HCT116 (cell line): ENCODE measurements around the gene KCNJ18. TPM values are rescaled to one million over a fixed set of nuclear protein-coding genes. Genes with fewer than 3 reads are reported as not detected.

Experiments
- ATAC-seq: fragments of 200-7000 bp; cut with Tn5 transposase; 2 replicates; pipeline ENCODE4 v1.9.1; 2020; ENCODE audit warnings: mild to moderate bottlenecking, moderate library complexity
- BruUV-seq: library from RNA; stranded (reverse); fragments of 400-500 nt; replicated peaks from 2 replicates; lab custom pipeline; 2021; lab: Mats Ljungman, UMichigan
- CTCF ChIA-PET: fragments of 300-600 bp; sonication (Branson Sonifier 250); formaldehyde crosslinking; loops from one replicate; lab custom pipeline; 2021; ENCODE audit warnings: antibody characterized with exemption; lab: Charles Lee
- POLR2A ChIA-PET: fragments of 300-600, 350-600 bp; sonication (Branson Sonifier 250); formaldehyde crosslinking; loops from one replicate; lab custom pipeline; 2021; ENCODE audit warnings: antibody characterized with exemption; lab: Charles Lee
- RAD21 ChIA-PET, 2 experiments: fragments of 300-600 bp; sonication (Branson Sonifier 250); formaldehyde crosslinking; loops; one replicate each; lab custom pipeline; 2023; ENCODE audit warnings: low total read pairs in 2 of 2; ENCODE audit not compliant: uncharacterized antibody in 2 of 2, unreplicated experiment in 2 of 2, low non-redundant PET in 1 of 2; lab: Charles Lee
- DNase-seq: peaks from one replicate; pipeline ENCODE4 v3.0.0-alpha.2; 2010; ENCODE audit warnings: low read depth, low spot score
- H2AFZ ChIP-seq: fragments of 200-600 bp; shearing (Covaris generic), sonication (generic); 2 replicates; pipeline ENCODE4 v1.6.1; 2017; ENCODE audit warnings: low read depth, mixed run types, mixed read lengths, antibody characterized with exemption, low read length; ENCODE audit not compliant: poor library complexity, severe bottlenecking
- H3K27ac ChIP-seq: 2 replicates; pipeline ENCODE4 v1.5.1; 2012; ENCODE audit warnings: low read depth, low read length
- H3K27me3 ChIP-seq: fragments of 200-600 bp; sonication (generic); 2 replicates; pipeline ENCODE4 v1.6.1; 2016; ENCODE audit warnings: mixed run types, low read length, mixed read lengths; ENCODE audit not compliant: insufficient read depth
- H3K36me3 ChIP-seq, 2 experiments: fragments of 200-500 bp in 1 of 2; fragments of 200-600 bp in 1 of 2; sonication (Bioruptor generic) in 1 of 2; sonication (generic) in 1 of 2; 2 replicates each; pipeline versions ENCODE4 v1.5.1 to v1.6.1; 2014 to 2016; ENCODE audit warnings: low read length in 2 of 2, inconsistent platforms in 1 of 2, mixed read lengths in 1 of 2, mixed run types in 1 of 2; ENCODE audit not compliant: insufficient read depth in 2 of 2, control insufficient read depth in 1 of 2
- H3K4me1 ChIP-seq, 2 experiments: fragments of 200-600 bp in 1 of 2; sonication (generic) in 1 of 2; 2 replicates each; pipeline versions ENCODE4 v1.5.1 to v1.6.1; 2012 to 2017; ENCODE audit warnings: low read length in 2 of 2, inconsistent platforms in 1 of 2, mild to moderate bottlenecking in 1 of 2, mixed read lengths in 1 of 2, mixed run types in 1 of 2, moderate library complexity in 1 of 2; ENCODE audit not compliant: insufficient read depth in 2 of 2, control insufficient read depth in 1 of 2
- H3K4me2 ChIP-seq: fragments of 200-600 bp; sonication (generic); 2 replicates; pipeline ENCODE4 v1.6.1; 2017; ENCODE audit warnings: mixed run types, low read length, mixed read lengths
- H3K4me3 ChIP-seq, 2 experiments: fragments of 200-600 bp in 1 of 2; sonication (generic) in 1 of 2; replicated peaks in 1 of 2; 2 replicates each; pipeline ENCODE4 v1.5.1; 2011 to 2016; ENCODE audit warnings: low read length in 2 of 2, control low read depth in 1 of 2, low read depth in 1 of 2, mild to moderate bottlenecking in 1 of 2, mixed read lengths in 1 of 2, mixed run types in 1 of 2
- H3K79me2 ChIP-seq: fragments of 200-600 bp; sonication (generic); 2 replicates; pipeline ENCODE4 v1.6.1; 2017; ENCODE audit warnings: mild to moderate bottlenecking, mixed run types, low read length, moderate library complexity, mixed read lengths; ENCODE audit not compliant: insufficient read depth
- H3K9ac ChIP-seq: fragments of 200-600 bp; sonication (generic); 2 replicates; pipeline ENCODE4 v1.6.1; 2016; ENCODE audit warnings: low read length, mixed read lengths
- H3K9me2 ChIP-seq: fragments of 200-600 bp; sonication (generic), shearing (Covaris generic); 2 replicates; pipeline ENCODE4 v1.6.1; 2017; ENCODE audit warnings: mixed run types, mild to moderate bottlenecking, moderate library complexity; ENCODE audit not compliant: insufficient read depth
- H3K9me3 ChIP-seq, 2 experiments: fragments of 200-500 bp in 1 of 2; fragments of 200-600 bp in 1 of 2; sonication (Bioruptor generic) in 1 of 2; sonication (generic) in 1 of 2; 2 replicates each; pipeline ENCODE4 v1.6.1; 2014 to 2017; ENCODE audit warnings: low read length in 2 of 2, mixed read lengths in 2 of 2, inconsistent platforms in 1 of 2, low read depth in 1 of 2, mild to moderate bottlenecking in 1 of 2, mixed run types in 1 of 2, moderate library complexity in 1 of 2; ENCODE audit not compliant: control insufficient read depth in 1 of 2, insufficient read depth in 1 of 2
- H4K20me1 ChIP-seq: fragments of 200-600 bp; sonication (generic), shearing (Covaris generic); 2 replicates; pipeline ENCODE4 v1.6.1; 2017; ENCODE audit warnings: mixed run types, mild to moderate bottlenecking, moderate library complexity; ENCODE audit not compliant: insufficient read depth
- CBX3 ChIP-seq: IDR thresholded peaks from 2 replicates; pipeline ENCODE4 v1.6.1; 2012; ENCODE audit warnings: low read depth
- CEBPB ChIP-seq: IDR thresholded peaks from 2 replicates; pipeline ENCODE4 v1.6.1; 2012; ENCODE audit warnings: low read depth
- CTCF ChIP-seq, 3 experiments: fragments of 200-600 bp in 1 of 3; sonication (generic) in 1 of 3; IDR thresholded peaks in 2 of 3; conservative IDR thresholded peaks in 1 of 3; 2 replicates each; pipeline ENCODE4 v1.5.1; 2012 to 2017; ENCODE audit warnings: low read depth in 2 of 3, low read length in 2 of 3, antibody characterized with exemption in 1 of 3, borderline replicate concordance in 1 of 3, control low read depth in 1 of 3, mild to moderate bottlenecking in 1 of 3, mixed read lengths in 1 of 3, mixed run types in 1 of 3, moderate library complexity in 1 of 3; ENCODE audit not compliant: insufficient read depth in 1 of 3
- ELF1 ChIP-seq: IDR thresholded peaks from 2 replicates; pipeline ENCODE4 v1.6.1; 2012; ENCODE audit warnings: low read depth, borderline replicate concordance
- EZH2 ChIP-seq: fragments of 200-600 bp; sonication (generic); IDR thresholded peaks from 2 replicates; pipeline ENCODE4 v1.6.1; 2017; ENCODE audit warnings: antibody characterized with exemption, mixed run types
- EZH2phosphoT487 ChIP-seq: fragments of 200-600 bp; IDR thresholded peaks from 2 replicates; pipeline ENCODE4 v1.6.1; 2018; ENCODE audit warnings: antibody characterized with exemption, borderline replicate concordance
- FOSL1 ChIP-seq: IDR thresholded peaks from 2 replicates; pipeline ENCODE4 v1.6.1; 2012; ENCODE audit warnings: low read depth
- MAX ChIP-seq: IDR thresholded peaks from 2 replicates; pipeline ENCODE4 v1.6.1; 2012
- POLR2AphosphoS5 ChIP-seq: IDR thresholded peaks from 2 replicates; pipeline ENCODE4 v1.6.1; 2011; ENCODE audit warnings: mild to moderate bottlenecking, low read depth, low read length, moderate library complexity
- RAD21 ChIP-seq: IDR thresholded peaks from 2 replicates; pipeline ENCODE4 v1.6.1; 2012; ENCODE audit warnings: low read depth, mild to moderate bottlenecking
- REST ChIP-seq: IDR thresholded peaks from 2 replicates; pipeline ENCODE4 v1.6.1; 2012; ENCODE audit warnings: low read depth
- SP1 ChIP-seq: IDR thresholded peaks from 2 replicates; pipeline ENCODE4 v1.6.1; 2012; ENCODE audit warnings: low read depth
- SRF ChIP-seq: IDR thresholded peaks from 2 replicates; pipeline ENCODE4 v1.6.1; 2012; ENCODE audit warnings: low read depth
- YY1 ChIP-seq: IDR thresholded peaks from 2 replicates; pipeline ENCODE4 v1.6.1; 2011; ENCODE audit warnings: low read length, low read depth, moderate library complexity, mild to moderate bottlenecking; ENCODE audit not compliant: insufficient replicate concordance; ENCODE audit errors: extremely low read depth
- ZFX ChIP-seq: fragments of 450-650 bp; IDR thresholded peaks from 2 replicates; pipeline ENCODE4 v1.6.1; 2017
- intact Hi-C: fragments of 100-400 bp; cut with micrococcal nuclease; formaldehyde crosslinking; loops from 2 replicates; pipeline ENCODE4 v1.10.0; 2022
- total RNA-seq: library from RNA; stranded (reverse); gene quantifications from one replicate; pipeline ENCODE4 v1.2.1, GENCODE V29; 2021; ENCODE audit not compliant: unreplicated experiment

The KCNJ18 gene
- total RNA-seq, 1 experiment from 2014 or later, result not detected

GRCh38 chr17:21677126-21677910, 15.0 kb upstream of the KCNJ18 start:
- Histone ChIP-seq H3K4me3 (no peak overlapping the region), H3K9me3 (no peaks in the 10 kb centered on the region), H3K79me2 (no peaks in the 10 kb centered on the region), H3K9me2 (no peaks in the 10 kb centered on the region), H3K36me3 (no peaks in the 10 kb centered on the region), H3K4me2 (no peak overlapping the region), H2AFZ (no peak overlapping the region), H3K27me3 (no peaks in the 10 kb centered on the region), H3K27ac (no peak overlapping the region), H4K20me1 (no peaks in the 10 kb centered on the region), H3K9ac (no peak overlapping the region), H3K4me1 (no peaks in the 10 kb centered on the region)
- POLR2A ChIA-PET, result no interaction called here
- RAD21 ChIA-PET, result no interaction called here
- DNase-seq, result no peak
- no TSS peak for BruUV-seq
- TF ChIP-seq ELF1 (no peak), EZH2phosphoT487 (no peak), MAX (no peak), YY1 (no peak), CEBPB (no peak), CBX3 (no peak), CTCF (IDR thresholded peaks at IDR 0.05 in 2 of 3, conservative IDR thresholded peaks at IDR 0.05 in 1 of 3; ENCODE audit: borderline replicate concordance in 1 of 3, insufficient read depth in 1 of 3, low read depth in 2 of 3, low read length in 2 of 3) (no peak), REST (no peak), EZH2 (no peak), FOSL1 (no peak), SP1 (no peak), RAD21 (no peak), SRF (no peak), POLR2AphosphoS5 (no peak), ZFX (no peak)
- CTCF ChIA-PET, result no interaction called here
- no peak for ATAC-seq
- intact Hi-C loops, result no loop called here
